Muscle of leg (tissue), 11 donors: Measurements from ENCODE around the gene ANKFY1. TPM values are rescaled to one million over a fixed set of nuclear protein-coding genes. Genes with fewer than 3 reads are reported as not detected.
"Not testable (repeated sequence)": the region's sequence is repeated elsewhere in the genome, so short reads cannot be mapped to it uniquely, and the experiment has no call there.

Experiments
- DNase-seq: peaks from one replicate; pipeline ENCODE4 v3.0.0; 2013
- H3K27ac ChIP-seq: one replicate; pipeline ENCODE4 v1.5.1; 2013; ENCODE audit warnings: mild to moderate bottlenecking, low read length, control low read depth
- H3K27me3 ChIP-seq: one replicate; pipeline ENCODE4 v1.6.1; 2013; ENCODE audit warnings: low read length; ENCODE audit not compliant: control insufficient read depth, insufficient read depth
- H3K36me3 ChIP-seq: one replicate; pipeline ENCODE4 v1.6.1; 2013; ENCODE audit warnings: low read length; ENCODE audit not compliant: control insufficient read depth, insufficient read depth
- H3K4me1 ChIP-seq: one replicate; pipeline ENCODE4 v1.6.1; 2013; ENCODE audit warnings: low read length; ENCODE audit not compliant: control insufficient read depth, insufficient read depth
- H3K4me3 ChIP-seq: one replicate; pipeline ENCODE4 v1.5.1; 2013; ENCODE audit warnings: low read length, control low read depth
- H3K9me3 ChIP-seq: replicated peaks from 2 replicates; pipeline ENCODE4 v1.6.1; 2013; ENCODE audit warnings: low read depth, low read length; ENCODE audit not compliant: control insufficient read depth
- WGBS: methylation state at CpG from one replicate; pipeline ENCODE4 v1.1.5; 2013; ENCODE audit warnings: missing lambda C conversion rate; ENCODE audit not compliant: insufficient coverage; 5-methylcytosine and 5-hydroxymethylcytosine counted together
- polyA plus RNA-seq, 8 donors: library from polyadenylated mRNA; unstranded; fragments of 120-200 nt; gene quantifications; one replicate each; pipeline versions ENCODE4 v1.2.1 to v1.2.3, GENCODE V29; 2013; ENCODE audit warnings: inconsistent platforms in 1 of 8, low replicate concordance in 1 of 8; ENCODE audit not compliant: insufficient read length in 8 of 8, insufficient read depth in 1 of 8
- total RNA-seq: library from RNA; stranded (reverse); fragments of 120-200 nt; gene quantifications from one replicate; pipeline ENCODE4 v1.2.4, GENCODE V29; 2013

The ANKFY1 gene
- total and polyA plus RNA-seq, 9 donors, result 21.1 to 36.5 (median 27.3) TPM

- Histone ChIP-seq H3K27me3 (no peaks in the 10 kb centered on the region), H3K36me3 (peaks cover 42% of the 10 kb centered on the region), H3K9me3 (no peaks in the 10 kb centered on the region), H3K4me1 (no peaks in the 10 kb centered on the region), H3K27ac (no peak overlapping the region), H3K4me3 (no peak overlapping the region)
- 57% methylated on average over 2 of the region's 6 CpGs for WGBS
- DNase-seq, result no peak
These were observed 59.6 kb downstream of the ANKFY1 start for GRCh38 chr17:4204190-4204589.

GRCh38 chr17:4201226-4201625 lies 62.6 kb downstream of the ANKFY1 start:
- H3K4me3 ChIP-seq, result no peak overlapping the region
- no peaks in the 10 kb centered on the region for H3K4me1 ChIP-seq
- peaks cover 32% of the 10 kb centered on the region for H3K36me3 ChIP-seq
- DNase-seq, result no peak
- H3K27ac ChIP-seq, result no peak overlapping the region
- H3K9me3 ChIP-seq, result no peaks in the 10 kb centered on the region
- 100% methylated on average over 3 of the region's 4 CpGs for WGBS
- H3K27me3 ChIP-seq, result no peaks in the 10 kb centered on the region

GRCh38 chr17:4199818-4200402 lies 63.9 kb downstream of the ANKFY1 start:
- Histone ChIP-seq H3K27me3 (no peaks in the 10 kb centered on the region), H3K9me3 (no peaks in the 10 kb centered on the region), H3K4me3 (no peak overlapping the region), H3K36me3 (peaks cover 34% of the 10 kb centered on the region), H3K27ac (no peak overlapping the region), H3K4me1 (no peaks in the 10 kb centered on the region)
- 90% methylated on average over 2 of the region's 9 CpGs for WGBS
- DNase-seq, result peak; percentile 40

- 100% methylated on average over 3 of the region's 7 CpGs for WGBS
- Histone ChIP-seq H3K4me3 (no peak overlapping the region), H3K9me3 (no peaks in the 10 kb centered on the region), H3K27ac (no peak overlapping the region), H3K36me3 (peaks cover 38% of the 10 kb centered on the region), H3K27me3 (no peaks in the 10 kb centered on the region), H3K4me1 (no peaks in the 10 kb centered on the region)
- no peak for DNase-seq
These were observed 64.8 kb downstream of the ANKFY1 start for GRCh38 chr17:4198995-4199394.

GRCh38 chr17:4195306-4195705 lies 68.5 kb downstream of the ANKFY1 start:
- Histone ChIP-seq H3K4me3 (no peak overlapping the region), H3K27ac (no peak overlapping the region), H3K27me3 (no peaks in the 10 kb centered on the region), H3K9me3 (no peaks in the 10 kb centered on the region), H3K36me3 (peaks cover 43% of the 10 kb centered on the region), H3K4me1 (no peaks in the 10 kb centered on the region)
- 86% methylated on average over 6 of the region's 10 CpGs for WGBS
- no peak for DNase-seq

GRCh38 chr17:4194796-4195195 lies 69.0 kb downstream of the ANKFY1 start:
- Histone ChIP-seq H3K4me1 (no peaks in the 10 kb centered on the region), H3K27ac (no peak overlapping the region), H3K9me3 (no peaks in the 10 kb centered on the region), H3K4me3 (no peak overlapping the region), H3K36me3 (peaks cover 44% of the 10 kb centered on the region), H3K27me3 (no peaks in the 10 kb centered on the region)
- 91% methylated on average over 14 of the region's 15 CpGs for WGBS
- DNase-seq, result no peak

- not testable (repeated sequence) for H3K9me3 ChIP-seq, H3K4me1 ChIP-seq, H3K27ac ChIP-seq, DNase-seq, H3K4me3 ChIP-seq, H3K27me3 ChIP-seq
- peaks cover 66% of the 10 kb centered on the region for H3K36me3 ChIP-seq
- 90% methylated on average over 2 of the region's 7 CpGs for whole genome bisulfite sequencing
These were observed 73.0 kb downstream of the ANKFY1 start for GRCh38 chr17:4190791-4191190.

- H3K27ac ChIP-seq, result no peak overlapping the region
These were observed 74.5 kb downstream of the ANKFY1 start for GRCh38 chr17:4189280-4189679.

GRCh38 chr17:4188076-4188475 lies 75.7 kb downstream of the ANKFY1 start:
- DNase-seq, result no peak
- H3K36me3 ChIP-seq, result peaks cover 70% of the 10 kb centered on the region
- no peak overlapping the region for H3K27ac ChIP-seq
- no peaks in the 10 kb centered on the region for H3K4me1 ChIP-seq
- no peak overlapping the region for H3K4me3 ChIP-seq
- WGBS, result 95% methylated on average over 8 of the region's 9 CpGs
- no peaks in the 10 kb centered on the region for H3K27me3 ChIP-seq
- H3K9me3 ChIP-seq, result no peaks in the 10 kb centered on the region

More at GRCh38 chr17:4189280-4189679, 74.5 kb downstream of the ANKFY1 start:
- H3K9me3 ChIP-seq, result no peaks in the 10 kb centered on the region
- peaks cover 67% of the 10 kb centered on the region for H3K36me3 ChIP-seq
- WGBS, result 87% methylated on average over 9 of the region's 10 CpGs
- H3K4me1 ChIP-seq, result no peaks in the 10 kb centered on the region
- no peak overlapping the region for H3K4me3 ChIP-seq
- peak; percentile 45 for DNase-seq
- no peaks in the 10 kb centered on the region for H3K27me3 ChIP-seq

GRCh38 chr17:4187076-4187475 lies 76.7 kb downstream of the ANKFY1 start:
- no peak overlapping the region for H3K4me3 ChIP-seq
- WGBS, result 82% methylated on average over 5 of the region's 6 CpGs
- H3K36me3 ChIP-seq, result peaks cover 77% of the 10 kb centered on the region
- no peaks in the 10 kb centered on the region for H3K27me3 ChIP-seq
- H3K9me3 ChIP-seq, result no peaks in the 10 kb centered on the region
- DNase-seq, result no peak
- no peaks in the 10 kb centered on the region for H3K4me1 ChIP-seq
- H3K27ac ChIP-seq, result no peak overlapping the region

GRCh38 chr17:4186357-4186881 lies 77.4 kb downstream of the ANKFY1 start:
- Histone ChIP-seq H3K36me3 (peaks cover 84% of the 10 kb centered on the region), H3K4me3 (no peak overlapping the region), H3K9me3 (no peaks in the 10 kb centered on the region), H3K27me3 (no peaks in the 10 kb centered on the region), H3K4me1 (no peaks in the 10 kb centered on the region), H3K27ac (no peak overlapping the region)
- no peak for DNase-seq
- 70% methylated on average over 8 of the region's 8 CpGs for WGBS
